SK-N-SH (cell line): ENCODE data around the gene PEX13. TPM values are rescaled to one million over a fixed set of nuclear protein-coding genes. Genes with fewer than 3 reads are reported as not detected.

Experiments
- CTCF ChIA-PET: fragments of 300-600, 350-600 bp; formaldehyde crosslinking; extraction: SDS; loops from one replicate; lab custom pipeline; 2021; lab: Yijun Ruan, JAX
- POLR2A ChIA-PET: fragments of 350-600 bp; sonication (Branson Sonifier 250); formaldehyde crosslinking; extraction: SDS; loops from one replicate; lab custom pipeline; 2020; ENCODE audit warnings: antibody characterized with exemption, inconsistent platforms; lab: Yijun Ruan, JAX
- DNase-seq: peaks from one replicate; pipeline ENCODE4 v3.0.0; 2012
- H2AFZ ChIP-seq: fragments of 200-600 bp; sonication (generic); 2 replicates; pipeline ENCODE4 v1.8.1; 2016; ENCODE audit warnings: antibody characterized with exemption, mild to moderate bottlenecking, low read depth
- H3F3A ChIP-seq: fragments of 200-600 bp; sonication (generic); replicated peaks from 2 replicates; pipeline ENCODE3; 2016; ENCODE audit warnings: antibody characterized with exemption, mild to moderate bottlenecking; ENCODE audit not compliant: insufficient read depth
- H3K27ac ChIP-seq, 2 experiments: fragments of 200-500 bp in 1 of 2; fragments of 200-600 bp in 1 of 2; sonication (Bioruptor generic) in 1 of 2; sonication (generic), shearing (Covaris generic) in 1 of 2; 2 replicates each; pipeline versions ENCODE4 v1.5.1 to v1.6.1; 2014 to 2016; ENCODE audit warnings: low read depth in 2 of 2, inconsistent platforms in 1 of 2, low read length in 1 of 2, mild to moderate bottlenecking in 1 of 2, mixed read lengths in 1 of 2
- H3K27me3 ChIP-seq: fragments of 200-600 bp; sonication (generic), shearing (Covaris generic); 2 replicates; pipeline ENCODE4 v1.6.1; 2016; ENCODE audit warnings: mixed run types; ENCODE audit not compliant: insufficient read depth
- H3K36me3 ChIP-seq, 2 experiments: fragments of 200-500 bp in 1 of 2; fragments of 200-600 bp in 1 of 2; sonication (Bioruptor generic) in 1 of 2; sonication (generic) in 1 of 2; replicated peaks in 1 of 2; 2 replicates each; pipeline versions ENCODE3 to v1.5.1; 2014 to 2016; ENCODE audit warnings: low read length in 1 of 2, mild to moderate bottlenecking in 1 of 2; ENCODE audit not compliant: insufficient read depth in 2 of 2, control insufficient read depth in 1 of 2
- H3K4me1 ChIP-seq, 2 experiments: fragments of 200-500 bp in 1 of 2; fragments of 200-600 bp in 1 of 2; sonication (Bioruptor generic) in 1 of 2; sonication (generic), shearing (Covaris generic) in 1 of 2; 2 replicates each; pipeline versions ENCODE4 v1.5.1 to v1.6.1; 2014 to 2016; ENCODE audit warnings: low read depth in 1 of 2, low read length in 1 of 2, mixed run types in 1 of 2; ENCODE audit not compliant: insufficient read depth in 2 of 2, control insufficient read depth in 1 of 2
- H3K4me2 ChIP-seq: fragments of 200-600 bp; sonication (generic), shearing (Covaris generic); 2 replicates; pipeline ENCODE4 v1.6.1; 2017; ENCODE audit warnings: mixed run types
- H3K4me3 ChIP-seq, 2 experiments: fragments of 200-500 bp in 1 of 2; fragments of 200-600 bp in 1 of 2; sonication (Bioruptor generic) in 1 of 2; sonication (generic), shearing (Covaris generic) in 1 of 2; 2 replicates each; pipeline versions ENCODE4 v1.5.1 to v1.8.1; 2014 to 2016; ENCODE audit warnings: low read depth in 2 of 2, inconsistent platforms in 1 of 2, low read length in 1 of 2, mild to moderate bottlenecking in 1 of 2, mixed read lengths in 1 of 2, moderate library complexity in 1 of 2
- H3K79me2 ChIP-seq: fragments of 200-600 bp; sonication (generic); 2 replicates; pipeline ENCODE4 v1.8.1; 2017; ENCODE audit warnings: mild to moderate bottlenecking; ENCODE audit not compliant: insufficient read depth
- H3K9ac ChIP-seq: fragments of 200-600 bp; sonication (generic); 2 replicates; pipeline ENCODE4 v1.6.1; 2017; ENCODE audit warnings: mixed run types
- H3K9me2 ChIP-seq: fragments of 200-600 bp; sonication (generic); 2 replicates; pipeline ENCODE4 v1.6.1; 2017; ENCODE audit warnings: mixed run types
- H3K9me3 ChIP-seq: fragments of 200-600 bp; sonication (generic); 2 replicates; pipeline ENCODE4 v1.6.1; 2017; ENCODE audit warnings: mixed run types, mild to moderate bottlenecking, moderate library complexity
- H4K20me1 ChIP-seq: fragments of 200-600 bp; sonication (generic); 2 replicates; pipeline ENCODE4 v1.6.1; 2017; ENCODE audit warnings: mild to moderate bottlenecking, mixed run types; ENCODE audit not compliant: insufficient read depth
- ELF1 ChIP-seq: IDR thresholded peaks from 2 replicates; pipeline ENCODE4 v1.4.0; 2012
- FOXJ3 ChIP-seq: sonication (generic); formaldehyde crosslinking; IDR thresholded peaks from 2 replicates; pipeline ENCODE4 v1.5.1; 2020; ENCODE audit warnings: mild to moderate bottlenecking, missing genetic modification reagents
- FOXM1 ChIP-seq: IDR thresholded peaks from 2 replicates; pipeline ENCODE4 v1.4.0; 2012; ENCODE audit warnings: low read depth, mild to moderate bottlenecking
- GABPA ChIP-seq: IDR thresholded peaks from 2 replicates; pipeline ENCODE4 v1.4.0; 2012; ENCODE audit warnings: low read depth, mild to moderate bottlenecking
- GATA2 ChIP-seq: sonication (generic); formaldehyde crosslinking; IDR thresholded peaks from 2 replicates; pipeline ENCODE4 v1.5.0; 2020; ENCODE audit warnings: mild to moderate bottlenecking, missing genetic modification reagents
- IRF3 ChIP-seq: fragments of 150-350 bp; IDR thresholded peaks from 2 replicates; pipeline ENCODE4 v1.6.1; 2016; ENCODE audit warnings: mild to moderate bottlenecking, low read depth, low read length
- JUND ChIP-seq: IDR thresholded peaks from 2 replicates; pipeline ENCODE4 v1.4.0; 2012
- MAX ChIP-seq: IDR thresholded peaks from 2 replicates; pipeline ENCODE4 v1.4.0; 2012; ENCODE audit warnings: low read depth
- MXI1 ChIP-seq: IDR thresholded peaks from 2 replicates; pipeline ENCODE4 v1.6.1; 2012; ENCODE audit warnings: mild to moderate bottlenecking, low read depth, low read length, improper control_type of control experiment
- NFIC ChIP-seq: IDR thresholded peaks from 2 replicates; pipeline ENCODE4 v1.4.0; 2012; ENCODE audit warnings: borderline replicate concordance
- POLR2AphosphoS5 ChIP-seq: IDR thresholded peaks from 2 replicates; pipeline ENCODE4 v1.6.1; 2012; ENCODE audit warnings: low read depth, low read length
- RAD21 ChIP-seq: IDR thresholded peaks from 2 replicates; pipeline ENCODE4 v1.6.1; 2012; ENCODE audit warnings: mild to moderate bottlenecking, low read length
- REST ChIP-seq: IDR thresholded peaks from 2 replicates; pipeline ENCODE4 v1.6.1; 2012; ENCODE audit warnings: mild to moderate bottlenecking, low read depth, low read length, moderate library complexity
- RFX5 ChIP-seq: IDR thresholded peaks from 2 replicates; pipeline ENCODE4 v1.6.1; 2012; ENCODE audit warnings: mild to moderate bottlenecking, improper control_type of control experiment, low read length
- SMC3 ChIP-seq: IDR thresholded peaks from 2 replicates; pipeline ENCODE4 v1.6.1; 2012; ENCODE audit warnings: low read depth, low read length, improper control_type of control experiment
- USF1 ChIP-seq: IDR thresholded peaks from 2 replicates; pipeline ENCODE4 v1.4.0; 2012; ENCODE audit warnings: low read depth, borderline replicate concordance
- USF2 ChIP-seq: fragments of 150-350 bp; IDR thresholded peaks from 2 replicates; pipeline ENCODE4 v1.6.1; 2017; ENCODE audit warnings: antibody characterized with exemption, low read length, low read depth, borderline replicate concordance
- YY1 ChIP-seq: IDR thresholded peaks from 2 replicates; pipeline ENCODE4 v1.4.0; 2012; ENCODE audit warnings: low read depth, mild to moderate bottlenecking
- ZBTB33 ChIP-seq: IDR thresholded peaks from 2 replicates; pipeline ENCODE4 v1.4.0; 2012; ENCODE audit warnings: low read depth, borderline replicate concordance
- WGBS: methylation state at CpG from one replicate; pipeline ENCODE4 v1.1.6; 2017; ENCODE audit warnings: low lambda C conversion rate; 5-methylcytosine and 5-hydroxymethylcytosine counted together
- polyA plus RNA-seq, 3 experiments: library from polyadenylated mRNA; depleted of rRNA; stranded (reverse); fragments of >200 nt; gene quantifications; 2 replicates each; pipeline ENCODE4 v1.2.3, GENCODE V29; 2012

PEX13 gene
- polyA plus RNA-seq, 1 of the 3 experiments (the other 2 are of a cell fraction) = 10.3 TPM

GRCh38 chr2:61044636-61045035 is 27.1 kb downstream of the PEX13 start:
- ChIA-PET POLR2A (no interaction called here), CTCF (no interaction called here)
- peaks cover 31 to 35% of the 10 kb centered on the region in 2 experiments for H3K36me3 ChIP-seq
- no peak for DNase-seq
- no peaks in the 10 kb centered on the region; the same call in 1 of the 2 replicates for H3K9me3 ChIP-seq
- no peak overlapping the region for H2AFZ ChIP-seq
- no peaks in the 10 kb centered on the region for H3K27me3 ChIP-seq
- no peaks in the 10 kb centered on the region for H3K79me2 ChIP-seq
- TF ChIP-seq RFX5 (no peak), ELF1 (no peak), GATA2 (no peak), REST (no peak), GABPA (no peak), FOXM1 (no peak), USF2 (no peak), IRF3 (no peak), NFIC (no peak), ZBTB33 (no peak), USF1 (no peak), JUND (no peak), SMC3 (no peak), FOXJ3 (CRISPR knock-in tag) (no peak), MAX (no peak), MXI1 (no peak), POLR2AphosphoS5 (no peak), RAD21 (no peak), YY1 (no peak)
- H3F3A ChIP-seq = peaks cover 8% of the 10 kb centered on the region
- H3K9me2 ChIP-seq = no peaks in the 10 kb centered on the region; the same call in 1 of the 2 replicates
- H3K4me3 ChIP-seq = no peak overlapping the region
- H3K4me2 ChIP-seq = no peak overlapping the region
- no peaks in the 10 kb centered on the region for H4K20me1 ChIP-seq
- H3K27ac ChIP-seq = no peak overlapping the region
- H3K4me1 ChIP-seq = no peaks in the 10 kb centered on the region
- H3K9ac ChIP-seq = no peak overlapping the region
- WGBS = 95% methylated on average over 4 of the region's 4 CpGs
